CD8-positive, alpha-beta memory T cell (primary cell): ENCODE results near the gene TGFBI. TPM values are rescaled to one million over a fixed set of nuclear protein-coding genes. Genes with fewer than 3 reads are reported as not detected.

Experiments
- CTCF ChIA-PET: fragments of 350-600 bp; sonication (Branson Sonifier 250); formaldehyde crosslinking; loops from one replicate; lab custom pipeline; 2021; ENCODE audit warnings: antibody characterized with exemption; lab: Charles Lee
- POLR2A ChIA-PET: fragments of 350-600 bp; sonication (Branson Sonifier 250); formaldehyde crosslinking; loops from one replicate; lab custom pipeline; 2021; ENCODE audit warnings: antibody characterized with exemption; lab: Charles Lee
- DNase-seq, 5 donors: peaks; one replicate each; pipeline versions ENCODE4 v3.0.0 to v3.0.0-alpha.2; 2020 to 2022; ENCODE audit warnings: mixed read lengths in 1 of 5
- H3K27ac ChIP-seq: one replicate; pipeline ENCODE4 v1.7.0; 2013; ENCODE audit warnings: low read depth, mild to moderate bottlenecking, low read length, moderate library complexity
- H3K27me3 ChIP-seq: 2 replicates; pipeline ENCODE4 v1.7.0; 2013; ENCODE audit warnings: low read length, mild to moderate bottlenecking; ENCODE audit not compliant: insufficient read depth, poor library complexity, severe bottlenecking
- H3K36me3 ChIP-seq: 2 replicates; pipeline ENCODE4 v1.7.0; 2013; ENCODE audit warnings: mild to moderate bottlenecking, low read length, moderate library complexity; ENCODE audit not compliant: insufficient read depth
- H3K4me1 ChIP-seq: 2 replicates; pipeline ENCODE4 v1.7.0; 2013; ENCODE audit warnings: mild to moderate bottlenecking, low read length, moderate library complexity; ENCODE audit not compliant: insufficient read depth
- H3K4me3 ChIP-seq: 2 replicates; pipeline ENCODE4 v1.7.0; 2013; ENCODE audit warnings: mild to moderate bottlenecking, low read length
- H3K9me3 ChIP-seq: 2 replicates; pipeline ENCODE4 v1.7.0; 2013; ENCODE audit warnings: mild to moderate bottlenecking, low read length
- H3K27ac Mint-ChIP-seq, 8 donors: one replicate each; pipeline ENCODE4 v1.8.0; 2020 to 2021; ENCODE audit warnings: mixed read lengths in 8 of 8, mild to moderate bottlenecking in 6 of 8, inconsistent platforms in 3 of 8, moderate library complexity in 3 of 8
- H3K27me3 Mint-ChIP-seq, 2 donors: one replicate each; pipeline ENCODE4 v1.8.0; 2020 to 2021; ENCODE audit warnings: mixed read lengths in 2 of 2, mild to moderate bottlenecking in 1 of 2, moderate library complexity in 1 of 2
- H3K36me3 Mint-ChIP-seq, 3 donors: one replicate each; pipeline ENCODE4 v1.8.0; 2020 to 2021; ENCODE audit warnings: mixed read lengths in 3 of 3, inconsistent platforms in 1 of 3, mild to moderate bottlenecking in 1 of 3
- H3K4me1 Mint-ChIP-seq, 3 donors: one replicate each; pipeline ENCODE4 v1.8.0; 2020 to 2021; ENCODE audit warnings: mixed read lengths in 3 of 3, inconsistent platforms in 1 of 3, mild to moderate bottlenecking in 1 of 3
- H3K4me3 Mint-ChIP-seq, 7 donors: one replicate each; pipeline ENCODE4 v1.8.0; 2020 to 2021; ENCODE audit warnings: mixed read lengths in 7 of 7, mild to moderate bottlenecking in 6 of 7, moderate library complexity in 4 of 7, inconsistent platforms in 2 of 7
- H3K9me3 Mint-ChIP-seq, 5 donors: one replicate each; pipeline ENCODE4 v1.8.0; 2020 to 2022; ENCODE audit warnings: mixed read lengths in 5 of 5, mild to moderate bottlenecking in 3 of 5, moderate library complexity in 2 of 5, inconsistent platforms in 1 of 5
- polyA plus RNA-seq: library from polyadenylated mRNA; unstranded; fragments of 300-500 nt; fragmentation: Illumina TruSeq; gene quantifications from one replicate; pipeline ENCODE4 v1.2.3, GENCODE V29; 2021
- total RNA-seq, 2 experiments: library from RNA; stranded (reverse); gene quantifications; one replicate each; pipeline ENCODE4 v1.2.3, GENCODE V29; 2021

The TGFBI gene
- total and polyA plus RNA-seq, 3 experiments from 2014 or later: 4.9 to 9.2 (median 8.8) TPM

GRCh38 chr5:136099870-136100269, 71.1 kb downstream of the TGFBI start:
- no peaks in the 10 kb centered on the region for H3K9me3 Mint-ChIP-seq
- Histone ChIP-seq H3K27me3 (no peaks in the 10 kb centered on the region), H3K27ac (no peak overlapping the region), H3K4me1 (no peaks in the 10 kb centered on the region), H3K9me3 (no peaks in the 10 kb centered on the region), H3K4me3 (no peak overlapping the region), H3K36me3 (no peaks in the 10 kb centered on the region)
- POLR2A ChIA-PET: no interaction called here
- no peak overlapping the region for H3K27ac Mint-ChIP-seq
- H3K27me3 Mint-ChIP-seq: peaks cover 12 to 15% of the 10 kb centered on the region in 2 donors
- no peak overlapping the region for H3K4me3 Mint-ChIP-seq
- CTCF ChIA-PET: no interaction called here
- no peaks in the 10 kb centered on the region for H3K4me1 Mint-ChIP-seq
- no peak for DNase-seq
- H3K36me3 Mint-ChIP-seq: no peaks in the 10 kb centered on the region

DNA sequence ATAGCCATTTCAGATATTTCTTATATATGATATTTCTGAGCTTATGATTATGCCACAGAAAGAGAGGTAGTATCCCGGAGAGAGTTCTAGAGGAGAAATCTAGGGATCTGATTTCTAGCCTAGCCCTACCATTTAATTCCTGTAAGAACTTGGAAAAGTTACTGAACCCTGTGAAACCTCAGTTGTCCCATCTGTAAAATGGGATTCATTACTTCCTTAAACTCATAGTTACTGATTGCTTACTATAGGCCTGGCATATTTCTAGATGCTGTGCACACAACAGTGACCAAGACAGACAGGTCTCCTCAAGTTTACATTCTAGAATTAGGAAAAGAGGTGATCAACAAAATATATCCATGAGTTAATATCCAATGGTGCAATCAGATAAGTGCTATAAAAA, 73.1 kb downstream of the TGFBI start:
- no peak for DNase-seq
- H3K4me1 ChIP-seq: no peaks in the 10 kb centered on the region
- H3K36me3 Mint-ChIP-seq: no peaks in the 10 kb centered on the region
- no peak overlapping the region for H3K27ac ChIP-seq
- peaks cover 0 to 9% of the 10 kb centered on the region in 2 donors for H3K27me3 Mint-ChIP-seq
- POLR2A ChIA-PET: no interaction called here
- no peaks in the 10 kb centered on the region for H3K27me3 ChIP-seq
- no peak overlapping the region for H3K4me3 Mint-ChIP-seq
- no peak overlapping the region for H3K27ac Mint-ChIP-seq
- H3K4me1 Mint-ChIP-seq: no peaks in the 10 kb centered on the region
- no peaks in the 10 kb centered on the region for H3K9me3 Mint-ChIP-seq
- H3K4me3 ChIP-seq: no peak overlapping the region
- H3K9me3 ChIP-seq: no peaks in the 10 kb centered on the region
- CTCF ChIA-PET: no interaction called here
- no peaks in the 10 kb centered on the region for H3K36me3 ChIP-seq

DNA sequence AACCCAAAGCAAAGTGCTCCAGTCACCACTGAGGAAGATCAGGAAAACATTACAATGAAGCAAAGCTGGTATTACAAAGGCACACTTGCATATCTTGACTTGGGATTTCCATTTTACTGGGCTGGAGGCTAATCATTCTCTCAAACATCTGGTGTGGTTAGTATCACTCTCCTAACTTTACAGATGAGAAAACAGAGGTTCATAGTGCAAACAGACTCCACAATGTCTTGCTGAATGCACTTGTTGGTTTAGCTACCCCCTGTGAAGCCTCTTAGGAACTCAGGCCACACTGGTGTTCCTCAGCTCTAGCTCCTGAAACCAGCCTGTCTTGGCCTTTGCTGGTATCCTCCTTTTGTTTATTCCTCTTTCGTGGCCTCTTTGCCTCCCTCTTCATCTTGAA, 74.3 kb downstream of the TGFBI start:
- POLR2A ChIA-PET: no interaction called here

DNA sequence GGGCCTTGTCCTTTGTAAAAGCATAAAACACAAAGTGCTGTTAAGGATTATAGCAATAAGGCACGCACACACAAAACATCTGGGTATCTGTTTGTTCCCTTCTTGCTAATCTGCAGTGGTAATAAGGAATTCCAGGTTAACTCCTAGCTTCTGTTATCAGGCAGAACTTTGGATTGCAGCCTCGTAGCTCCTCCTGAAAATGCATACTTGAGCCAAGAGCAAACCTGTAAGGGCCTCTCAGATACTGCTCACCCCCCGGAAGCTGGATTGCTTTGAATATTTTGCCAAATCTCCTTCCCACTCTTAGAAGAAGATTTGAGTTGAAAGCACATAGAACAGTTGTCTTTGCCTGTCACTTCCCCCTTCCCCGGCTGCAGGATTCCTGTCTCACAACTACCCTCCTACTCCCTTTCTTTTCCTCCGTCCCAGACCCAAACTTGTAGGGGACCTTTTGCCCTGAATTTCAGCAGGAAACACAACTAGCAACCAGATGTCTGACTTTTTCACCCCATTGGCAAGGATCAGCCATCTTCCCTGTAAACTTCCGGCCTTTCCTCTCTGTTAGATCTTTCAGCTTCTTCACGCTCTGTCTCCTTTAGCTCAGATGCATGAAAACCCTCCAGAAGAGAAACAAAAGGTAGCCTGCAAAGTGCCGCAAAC, 75.6 kb downstream of the TGFBI start:
- no peaks in the 10 kb centered on the region for H3K27me3 ChIP-seq
- H3K27ac Mint-ChIP-seq: no peak overlapping the region
- H3K4me1 ChIP-seq: no peaks in the 10 kb centered on the region
- no peak overlapping the region for H3K4me3 ChIP-seq
- H3K27ac ChIP-seq: no peak overlapping the region
- peaks cover 4 to 10% of the 10 kb centered on the region in 2 donors for H3K27me3 Mint-ChIP-seq
- ChIA-PET POLR2A (no interaction called here), CTCF (no interaction called here)
- H3K36me3 Mint-ChIP-seq: no peaks in the 10 kb centered on the region
- no peak overlapping the region for H3K4me3 Mint-ChIP-seq
- H3K36me3 ChIP-seq: no peaks in the 10 kb centered on the region
- no peaks in the 10 kb centered on the region for H3K4me1 Mint-ChIP-seq
- DNase-seq: no peak
- H3K9me3 ChIP-seq: no peaks in the 10 kb centered on the region
- H3K9me3 Mint-ChIP-seq: no peaks in the 10 kb centered on the region

More for the DNA sequence above, 74.3 kb downstream of the TGFBI start:
- H3K9me3 ChIP-seq: no peaks in the 10 kb centered on the region
- no peaks in the 10 kb centered on the region for H3K27me3 ChIP-seq
- H3K4me1 ChIP-seq: no peaks in the 10 kb centered on the region
- H3K9me3 Mint-ChIP-seq: no peaks in the 10 kb centered on the region
- H3K27me3 Mint-ChIP-seq: peaks cover 4 to 10% of the 10 kb centered on the region in 2 donors
- no peak overlapping the region for H3K4me3 ChIP-seq
- no peaks in the 10 kb centered on the region for H3K36me3 Mint-ChIP-seq
- no peak overlapping the region for H3K27ac Mint-ChIP-seq
- H3K27ac ChIP-seq: no peak overlapping the region
- no peak overlapping the region for H3K4me3 Mint-ChIP-seq
- no peaks in the 10 kb centered on the region for H3K4me1 Mint-ChIP-seq
- H3K36me3 ChIP-seq: no peaks in the 10 kb centered on the region
- no peak for DNase-seq
- CTCF ChIA-PET: no interaction called here

DNA sequence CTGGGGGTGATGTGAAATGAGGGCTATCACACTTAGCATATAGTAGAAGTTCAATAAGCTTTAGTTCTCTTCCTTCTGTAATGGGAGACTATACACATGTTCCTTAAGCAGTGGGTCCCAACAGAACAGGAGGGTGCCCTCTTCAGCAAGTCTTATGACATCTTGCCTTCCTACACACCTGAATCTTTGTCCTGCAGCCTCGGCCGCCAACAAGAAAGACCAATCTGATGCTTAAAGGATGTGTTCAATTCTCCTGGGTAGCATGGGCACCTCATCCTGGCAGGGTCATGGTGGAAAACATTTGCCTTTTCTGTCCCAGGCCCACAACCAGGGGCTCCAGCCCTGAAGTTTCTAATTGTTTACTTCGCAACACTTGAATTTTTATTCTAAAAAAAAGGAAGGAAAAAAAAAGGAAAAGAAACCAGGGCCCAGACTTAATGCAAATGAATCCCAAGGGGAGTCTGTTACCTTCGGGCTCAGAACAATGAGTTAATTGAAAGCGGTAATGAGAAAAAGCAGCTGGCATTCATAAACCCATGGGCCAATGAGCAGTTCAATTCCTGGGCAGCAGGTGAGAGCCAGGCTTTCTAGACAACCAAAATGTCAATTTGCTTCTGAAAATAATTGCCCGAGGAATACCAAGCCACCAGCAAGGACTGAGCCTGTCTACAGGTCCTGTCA, 77.7 kb downstream of the TGFBI start:
- Mint-ChIP-seq H3K36me3 (no peaks in the 10 kb centered on the region), H3K4me3 (no peak overlapping the region), H3K9me3 (no peaks in the 10 kb centered on the region), H3K27ac (peak overlapping the region in 1 of 8 donors; percentile 55), H3K4me1 (peaks cover 0 to 5% (median 2%) of the 10 kb centered on the region in 3 donors), H3K27me3 (peaks cover 4 to 10% of the 10 kb centered on the region in 2 donors)
- DNase-seq: no peak
- H3K9me3 ChIP-seq: no peaks in the 10 kb centered on the region
- CTCF ChIA-PET: no interaction called here
- no peak overlapping the region for H3K4me3 ChIP-seq
- H3K4me1 ChIP-seq: no peaks in the 10 kb centered on the region
- no peaks in the 10 kb centered on the region for H3K27me3 ChIP-seq
- POLR2A ChIA-PET: no interaction called here
- no peaks in the 10 kb centered on the region for H3K36me3 ChIP-seq
- H3K27ac ChIP-seq: no peak overlapping the region

GRCh38 chr5:136108180-136108611, 79.4 kb downstream of the TGFBI start:
- H3K4me3 ChIP-seq: no peak overlapping the region
- no peaks in the 10 kb centered on the region for H3K36me3 ChIP-seq
- H3K4me1 Mint-ChIP-seq: peaks cover 0 to 5% (median 2%) of the 10 kb centered on the region in 3 donors
- H3K27ac Mint-ChIP-seq: no peak overlapping the region
- no peaks in the 10 kb centered on the region for H3K36me3 Mint-ChIP-seq
- H3K9me3 Mint-ChIP-seq: no peaks in the 10 kb centered on the region
- no peaks in the 10 kb centered on the region for H3K27me3 ChIP-seq
- DNase-seq: no peak
- H3K4me1 ChIP-seq: no peaks in the 10 kb centered on the region
- ChIA-PET POLR2A (no interaction called here), CTCF (no interaction called here)
- H3K27ac ChIP-seq: no peak overlapping the region
- no peak overlapping the region for H3K4me3 Mint-ChIP-seq
- no peaks in the 10 kb centered on the region for H3K9me3 ChIP-seq
- peaks cover 4 to 15% of the 10 kb centered on the region in 2 donors for H3K27me3 Mint-ChIP-seq

- Mint-ChIP-seq H3K9me3 (no peaks in the 10 kb centered on the region), H3K4me3 (no peak overlapping the region), H3K36me3 (no peaks in the 10 kb centered on the region), H3K27ac (no peak overlapping the region), H3K27me3 (peaks cover 4 to 15% of the 10 kb centered on the region in 2 donors), H3K4me1 (peaks cover 0 to 5% (median 2%) of the 10 kb centered on the region in 3 donors)
- no peak overlapping the region for H3K4me3 ChIP-seq
- POLR2A ChIA-PET: no interaction called here
- no peak for DNase-seq
- H3K27me3 ChIP-seq: no peaks in the 10 kb centered on the region
- no peaks in the 10 kb centered on the region for H3K4me1 ChIP-seq
- CTCF ChIA-PET: no interaction called here
- no peaks in the 10 kb centered on the region for H3K36me3 ChIP-seq
- H3K27ac ChIP-seq: no peak overlapping the region
- no peaks in the 10 kb centered on the region for H3K9me3 ChIP-seq
Observed at GRCh38 chr5:136108766-136109165, 80.0 kb downstream of the TGFBI start.

DNA sequence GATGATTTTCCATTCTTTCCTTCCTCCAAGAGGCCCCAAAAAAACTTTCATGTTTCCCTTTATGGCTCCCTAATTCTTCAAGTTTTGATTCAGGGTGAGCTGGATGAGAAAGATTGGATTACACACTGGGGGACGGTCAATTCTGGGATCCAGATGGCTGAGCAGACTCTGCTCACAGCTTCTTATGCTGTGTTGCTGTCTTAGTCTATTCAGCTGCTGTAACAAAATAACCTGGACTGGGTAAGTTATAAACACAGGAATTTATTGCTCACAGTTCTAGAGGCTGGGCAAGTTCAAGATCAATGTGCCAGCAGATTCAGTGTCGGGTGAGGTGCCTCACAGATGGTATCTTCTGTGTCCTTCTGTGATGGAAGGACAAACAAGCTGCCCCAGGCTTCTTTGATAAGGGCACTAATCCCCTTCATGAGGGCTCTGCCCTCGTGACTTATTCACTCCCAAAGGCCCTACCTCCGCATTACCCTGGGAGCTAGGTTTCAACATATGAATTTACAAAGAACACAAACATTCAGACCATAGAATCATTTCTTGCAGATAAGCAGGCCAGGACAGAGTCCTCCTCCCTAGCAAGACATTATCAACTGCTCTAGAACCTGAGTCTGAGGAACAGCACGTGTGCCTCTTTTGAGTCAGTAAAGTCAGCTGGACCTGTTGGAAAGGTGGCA, 80.8 kb downstream of the TGFBI start:
- no peak overlapping the region for H3K4me3 Mint-ChIP-seq
- no peak for DNase-seq
- Histone ChIP-seq H3K36me3 (no peaks in the 10 kb centered on the region), H3K27me3 (no peaks in the 10 kb centered on the region), H3K27ac (no peak overlapping the region), H3K9me3 (no peaks in the 10 kb centered on the region), H3K4me3 (no peak overlapping the region), H3K4me1 (no peaks in the 10 kb centered on the region)
- no peaks in the 10 kb centered on the region for H3K9me3 Mint-ChIP-seq
- H3K27ac Mint-ChIP-seq: peak overlapping the region in 2 of 8 donors; percentile 13 to 34
- ChIA-PET CTCF (no interaction called here), POLR2A (no interaction called here)
- peaks cover 2 to 15% of the 10 kb centered on the region in 2 donors for H3K27me3 Mint-ChIP-seq
- peaks cover 0 to 5% (median 2%) of the 10 kb centered on the region in 3 donors for H3K4me1 Mint-ChIP-seq
- no peaks in the 10 kb centered on the region for H3K36me3 Mint-ChIP-seq
